B cell (primary cell): ENCODE results near the gene REC8. TPM values are rescaled to one million over a fixed set of nuclear protein-coding genes. Genes with fewer than 3 reads are reported as not detected.

Source experiments
- ATAC-seq: fragments of 200-7000 bp; cut with Tn5 transposase; one replicate; pipeline ENCODE4 v1.10.0; 2021; ENCODE audit warnings: low read depth, mild to moderate bottlenecking, moderate number of reproducible peaks, moderate library complexity
- CTCF ChIA-PET: fragments of 350-600 bp; sonication (Branson Sonifier 250); formaldehyde crosslinking; loops from one replicate; lab custom pipeline; 2021; ENCODE audit warnings: antibody characterized with exemption, inconsistent platforms; lab: Charles Lee
- POLR2A ChIA-PET: fragments of 350-600 bp; sonication (Branson Sonifier 250); formaldehyde crosslinking; loops from one replicate; lab custom pipeline; 2021; ENCODE audit warnings: antibody characterized with exemption; lab: Charles Lee
- DNase-seq: peaks from one replicate; pipeline ENCODE4 v3.0.0; 2013
- H2AFZ ChIP-seq: 2 replicates; pipeline ENCODE4 v1.6.1; 2012; ENCODE audit warnings: mild to moderate bottlenecking, low read depth, low read length; ENCODE audit not compliant: insufficient read depth, poor library complexity, severe bottlenecking
- H3K27ac ChIP-seq, 2 donors: 1 replicate in 1 of 2; 2 replicates in 1 of 2; pipeline ENCODE4 v1.5.1; 2012 to 2013; ENCODE audit warnings: low read length in 2 of 2, mild to moderate bottlenecking in 2 of 2, moderate library complexity in 1 of 2
- H3K27me3 ChIP-seq, 4 experiments: fragments of 200-600 bp in 1 of 4; sonication (generic) in 1 of 4; replicated peaks in 1 of 4; 1 replicate in 2 of 4; 2 replicates in 2 of 4; pipeline versions ENCODE4 v1.6.1 to v1.7.0; 2013 to 2016; ENCODE audit warnings: low read length in 3 of 4, mild to moderate bottlenecking in 2 of 4, mixed read lengths in 1 of 4, moderate library complexity in 1 of 4; ENCODE audit not compliant: insufficient read depth in 4 of 4, control insufficient read depth in 3 of 4; ENCODE audit errors: control extremely low read depth in 1 of 4
- H3K36me3 ChIP-seq, 2 experiments: replicated peaks in 1 of 2; 1 replicate in 1 of 2; 2 replicates in 1 of 2; pipeline versions ENCODE4 v1.6.1 to v1.7.1; 2013; ENCODE audit warnings: low read length in 1 of 2; ENCODE audit not compliant: insufficient read depth in 2 of 2, control insufficient read depth in 1 of 2; ENCODE audit errors: control extremely low read depth in 1 of 2, extremely low read depth in 1 of 2
- H3K4me1 ChIP-seq, 2 donors: fragments of 200-600 bp in 1 of 2; sonication (generic) in 1 of 2; 1 replicate in 1 of 2; 2 replicates in 1 of 2; pipeline versions ENCODE4 v1.5.1 to v1.6.1; 2013 to 2017; ENCODE audit warnings: low read length in 2 of 2; ENCODE audit not compliant: control insufficient read depth in 2 of 2, insufficient read depth in 2 of 2
- H3K4me2 ChIP-seq: replicated peaks from 2 replicates; pipeline ENCODE3; 2012; ENCODE audit warnings: mild to moderate bottlenecking, low read depth, low read length; ENCODE audit not compliant: poor library complexity, severe bottlenecking
- H3K4me3 ChIP-seq, 5 experiments: fragments of 200-600 bp in 1 of 5; sonication (generic) in 1 of 5; 1 replicate in 3 of 5; 2 replicates in 2 of 5; pipeline versions ENCODE4 v1.5.1 to v1.7.0; 2011 to 2016; ENCODE audit warnings: low read length in 4 of 5, mild to moderate bottlenecking in 4 of 5, low read depth in 2 of 5, control low read depth in 1 of 5, moderate library complexity in 1 of 5; ENCODE audit not compliant: insufficient read depth in 1 of 5; ENCODE audit errors: control extremely low read depth in 1 of 5, extremely low read depth in 1 of 5
- H3K79me2 ChIP-seq: fragments of 200-600 bp; sonication (generic); one replicate; pipeline ENCODE4 v1.6.0; 2016; ENCODE audit warnings: low read length; ENCODE audit not compliant: control insufficient read depth, insufficient read depth
- H3K9ac ChIP-seq: fragments of 200-600 bp; sonication (generic); 2 replicates; pipeline ENCODE4 v1.6.1; 2017; ENCODE audit warnings: mild to moderate bottlenecking, low read length, moderate library complexity
- H3K9me3 ChIP-seq, 3 donors: one replicate each; pipeline versions ENCODE4 v1.6.1 to v1.7.1; 2013; ENCODE audit warnings: low read length in 2 of 3; ENCODE audit not compliant: control insufficient read depth in 2 of 3, insufficient read depth in 1 of 3; ENCODE audit errors: control extremely low read depth in 1 of 3
- H4K20me1 ChIP-seq: 2 replicates; pipeline ENCODE4 v1.6.0; 2012; ENCODE audit warnings: mild to moderate bottlenecking, low read length; ENCODE audit not compliant: insufficient read depth, control insufficient read depth, poor library complexity, severe bottlenecking
- H3K27ac Mint-ChIP-seq: one replicate; pipeline ENCODE4 v1.8.0; 2021; ENCODE audit warnings: mixed read lengths
- H3K27me3 Mint-ChIP-seq: one replicate; pipeline ENCODE4 v1.8.0; 2021; ENCODE audit warnings: mixed read lengths
- H3K4me1 Mint-ChIP-seq: one replicate; pipeline ENCODE4 v1.8.0; 2021; ENCODE audit warnings: mixed read lengths
- H3K4me3 Mint-ChIP-seq: one replicate; pipeline ENCODE4 v1.8.0; 2021; ENCODE audit warnings: mixed read lengths
- H3K9me3 Mint-ChIP-seq: one replicate; pipeline ENCODE4 v1.8.0; 2022; ENCODE audit warnings: mixed read lengths; ENCODE audit not compliant: insufficient read depth
- CTCF ChIP-seq: fragments of 200-600 bp; IDR thresholded peaks from one replicate; pipeline ENCODE4 v1.8.0; 2022; ENCODE audit warnings: antibody characterized with exemption, mild to moderate bottlenecking
- EZH2 ChIP-seq: IDR thresholded peaks from 2 replicates; pipeline ENCODE4 v1.6.1; 2012; ENCODE audit warnings: borderline replicate concordance, low read depth, mild to moderate bottlenecking, moderate library complexity, low read length; ENCODE audit not compliant: insufficient read depth, poor library complexity, severe bottlenecking
- WGBS: methylation state at CpG from one replicate; pipeline ENCODE4 v1.1.5; 2013; ENCODE audit warnings: missing lambda C conversion rate; ENCODE audit not compliant: insufficient coverage; 5-methylcytosine and 5-hydroxymethylcytosine counted together
- intact Hi-C: fragments of 100-400 bp; cut with micrococcal nuclease; formaldehyde crosslinking; loops from one replicate; pipeline ENCODE4 v1.10.0; 2022
- polyA plus RNA-seq: library from polyadenylated mRNA; depleted of rRNA; stranded (reverse); fragments of >200 nt; gene quantifications from 2 replicates; pipeline ENCODE4 v1.2.3, GENCODE V29; 2012
- total RNA-seq, 2 donors: library from RNA; stranded (reverse); fragments of 120-200 nt in 1 of 2; gene quantifications; 1 replicate in 1 of 2; 2 replicates in 1 of 2; pipeline versions ENCODE4 v1.2.3 to v1.2.4, GENCODE V29; 2013 to 2022

The REC8 gene
- total and polyA plus RNA-seq, 2 donors (not counting 1 experiment from before 2014, with no cell fraction given): 34.0 to 62.1 TPM

GRCh38 chr14:24212924-24213865, 41.3 kb downstream of the REC8 start, which contains the start of gene CHMP4A:
Gene CHMP4A (minus strand): TSS chr14:24213488. CDS start chr14:24213439, 49 bp downstream.
- POLR2A ChIA-PET: interaction anchor here (0.5 to 5.3 kb wide), 20 partner anchors 10 to 218 kb away, joined by 3 to 64 read pairs (median 4); partner anchors contain the start of genes CBLN3, DCAF11, EMC9 and GMPR2

More at GRCh38 chr14:24212924-24213865, 41.3 kb downstream of the REC8 start, which contains the start of gene CHMP4A:
- CTCF ChIA-PET: interaction anchor here (0.7 to 4.2 kb wide), 16 partner anchors 9 to 223 kb away, joined by 3 to 24 read pairs (median 4); partner anchors contain the start of genes CBLN3, CIDEB, DHRS1 and IPO4
- ATAC-seq: peak; percentile 77
- Histone ChIP-seq H3K9ac (peak within 1 kb of the TSS; percentile 96), H2AFZ (peak within 1 kb of the TSS; percentile 77), H3K27me3 (no peaks in the 10 kb centered on the region), H4K20me1 (no peaks in the 10 kb centered on the region), H3K4me2 (peak within 1 kb of the TSS; percentile 73), H3K4me3 (peak within 1 kb of the TSS; percentile 62 to 89 (median 84)), H3K36me3 (peaks cover 4 to 40% of the 10 kb centered on the region in 2 experiments), H3K27ac (peak within 1 kb of the TSS; percentile 93 to 98), H3K9me3 (no peaks in the 10 kb centered on the region), H3K4me1 (peaks cover 32 to 33% of the 10 kb centered on the region in 2 donors), H3K79me2 (peaks cover 70% of the 10 kb centered on the region)
- Mint-ChIP-seq H3K27me3 (no peaks in the 10 kb centered on the region), H3K9me3 (no peaks in the 10 kb centered on the region), H3K4me3 (peak within 1 kb of the TSS; percentile 93), H3K4me1 (peaks cover 43% of the 10 kb centered on the region), H3K27ac (peak within 1 kb of the TSS; percentile 98)
- TF ChIP-seq CTCF (peak; percentile 3), EZH2 (no peak)
- WGBS: under 1% methylated on average over 46 of the region's 53 CpGs
- DNase-seq: peak; percentile 97
- intact Hi-C loops: loop anchor here (1.0 to 10.0 kb wide), 10 partner anchors 18 to 658 kb away; partner anchors contain the start of genes DCAF11, DHRS1, EMC9 and GMPR2
